ENCODE results near the gene BAIAP3. TPM values are rescaled to one million over a fixed set of nuclear protein-coding genes. Genes with fewer than 3 reads are reported as not detected.

Gene BAIAP3
- total and polyA plus RNA-seq, 2 experiments from 2014 or later = 5.2 to 13.0 TPM

- H3K4me1 ChIP-seq (ENCODE audit: insufficient read depth) = peaks cover 10% of the 10 kb centered on the region
- TF ChIP-seq ZNF462 (CRISPR knock-in tag; IDR thresholded peaks at IDR 0.05) = no peak
- TF ChIP-seq, protein P1, sequence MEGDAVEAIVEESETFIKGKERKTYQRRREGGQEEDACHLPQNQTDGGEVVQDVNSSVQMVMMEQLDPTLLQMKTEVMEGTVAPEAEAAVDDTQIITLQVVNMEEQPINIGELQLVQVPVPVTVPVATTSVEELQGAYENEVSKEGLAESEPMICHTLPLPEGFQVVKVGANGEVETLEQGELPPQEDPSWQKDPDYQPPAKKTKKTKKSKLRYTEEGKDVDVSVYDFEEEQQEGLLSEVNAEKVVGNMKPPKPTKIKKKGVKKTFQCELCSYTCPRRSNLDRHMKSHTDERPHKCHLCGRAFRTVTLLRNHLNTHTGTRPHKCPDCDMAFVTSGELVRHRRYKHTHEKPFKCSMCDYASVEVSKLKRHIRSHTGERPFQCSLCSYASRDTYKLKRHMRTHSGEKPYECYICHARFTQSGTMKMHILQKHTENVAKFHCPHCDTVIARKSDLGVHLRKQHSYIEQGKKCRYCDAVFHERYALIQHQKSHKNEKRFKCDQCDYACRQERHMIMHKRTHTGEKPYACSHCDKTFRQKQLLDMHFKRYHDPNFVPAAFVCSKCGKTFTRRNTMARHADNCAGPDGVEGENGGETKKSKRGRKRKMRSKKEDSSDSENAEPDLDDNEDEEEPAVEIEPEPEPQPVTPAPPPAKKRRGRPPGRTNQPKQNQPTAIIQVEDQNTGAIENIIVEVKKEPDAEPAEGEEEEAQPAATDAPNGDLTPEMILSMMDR (conservative IDR thresholded peaks at IDR 0.05; ENCODE audit: low read depth in 2 of 2) = peak; percentile 86
These were observed 3.1 kb upstream of the BAIAP3 start for GRCh38 chr16:1330260-1330914.

More at GRCh38 chr16:1330260-1330914, 3.1 kb upstream of the BAIAP3 start:
- Mint-ChIP-seq H3K36me3 (ENCODE audit: low read depth) (no peaks in the 10 kb centered on the region; the same call in 2 of the 3 replicates), H3K4me1 (peaks cover 17% of the 10 kb centered on the region), H3K9me3 (no peaks in the 10 kb centered on the region), H3K27ac (no peak overlapping the region), H3K4me3 (no peak overlapping the region), H3K27me3 (ENCODE audit: insufficient read depth, low read depth, poor library complexity) (peaks cover 27% of the 10 kb centered on the region)
- Histone ChIP-seq H3F3A (replicated peaks; ENCODE audit: low read depth) (0 out of 2 replicates have a peak, but pooled peaks cover 5% of the 10 kb centered on the region), H3K4me2 (no peak overlapping the region), H3K27me3 (ENCODE audit: insufficient read depth) (peaks cover 30% of the 10 kb centered on the region), H3K36me3 (ENCODE audit: insufficient read depth) (no peaks in the 10 kb centered on the region), H3K9me2 (ENCODE audit: insufficient read depth) (no peaks in the 10 kb centered on the region), H3K79me2 (replicated peaks; ENCODE audit: insufficient read depth) (no peaks in the 10 kb centered on the region), H4K20me1 (replicated peaks; ENCODE audit: insufficient read depth) (no peaks in the 10 kb centered on the region; the same call in 1 of the 2 replicates), H3K27ac (ENCODE audit: low read depth) (no peak overlapping the region), H3K4me3 (no peak overlapping the region), H2AFZ (no peak overlapping the region)
- ATAC-seq = peak; percentile 19
- DNase-seq (ENCODE audit: low spot score) = peak; percentile 84

Data from GM23338 (cell line).